Hepatocyte (in vitro differentiated cells): ENCODE measurements around the gene C2CD3. TPM values are rescaled to one million over a fixed set of nuclear protein-coding genes. Genes with fewer than 3 reads are reported as not detected.

Source experiments
- DNase-seq: peaks from one replicate; pipeline ENCODE4 v3.0.0-alpha.2; 2016; ENCODE audit warnings: low spot score
- H2AFZ ChIP-seq: fragments of 200-600 bp; sonication (generic); 2 replicates; pipeline ENCODE4 v1.6.0; 2016; ENCODE audit warnings: antibody characterized with exemption, mild to moderate bottlenecking
- H3K27ac ChIP-seq: fragments of 200-600 bp; sonication (generic); 2 replicates; pipeline ENCODE4 v1.5.1; 2016; ENCODE audit warnings: mild to moderate bottlenecking
- H3K27me3 ChIP-seq: fragments of 200-600 bp; sonication (generic); 2 replicates; pipeline ENCODE4 v1.6.1; 2016
- H3K36me3 ChIP-seq: fragments of 200-600 bp; sonication (generic); replicated peaks from 2 replicates; pipeline ENCODE4 v1.5.1; 2016; ENCODE audit warnings: low read depth; ENCODE audit not compliant: insufficient read depth
- H3K4me1 ChIP-seq: fragments of 200-600 bp; sonication (generic); 2 replicates; pipeline ENCODE4 v1.5.1; 2016; ENCODE audit warnings: mild to moderate bottlenecking, moderate library complexity; ENCODE audit not compliant: insufficient read depth
- H3K4me2 ChIP-seq: fragments of 200-600 bp; sonication (generic); 2 replicates; pipeline ENCODE4 v1.6.0; 2016
- H3K4me3 ChIP-seq: fragments of 200-600 bp; sonication (generic); 2 replicates; pipeline ENCODE4 v1.5.1; 2016; ENCODE audit warnings: mild to moderate bottlenecking
- H3K79me2 ChIP-seq: fragments of 200-600 bp; sonication (generic); 2 replicates; pipeline ENCODE4 v1.6.0; 2017; ENCODE audit warnings: mild to moderate bottlenecking
- H3K9me2 ChIP-seq: fragments of 200-600 bp; sonication (generic); replicated peaks from 2 replicates; pipeline ENCODE4 v1.6.0; 2017; ENCODE audit warnings: mild to moderate bottlenecking; ENCODE audit not compliant: insufficient read depth
- H3K9me3 ChIP-seq: fragments of 200-600 bp; sonication (generic); 2 replicates; pipeline ENCODE4 v1.5.1; 2016; ENCODE audit warnings: low read depth, mild to moderate bottlenecking
- H4K20me1 ChIP-seq: fragments of 200-600 bp; sonication (generic); 2 replicates; pipeline ENCODE4 v1.6.0; 2016; ENCODE audit warnings: mild to moderate bottlenecking; ENCODE audit not compliant: insufficient read depth, poor library complexity, severe bottlenecking
- EZH2 ChIP-seq: fragments of 200-600 bp; sonication (generic); IDR thresholded peaks from 2 replicates; pipeline ENCODE4 v1.6.1; 2016; ENCODE audit warnings: antibody characterized with exemption, mild to moderate bottlenecking, borderline replicate concordance
- EZH2phosphoT487 ChIP-seq: fragments of 200-600 bp; sonication (generic); IDR thresholded peaks from one replicate; pipeline ENCODE4 v1.6.1; 2018; ENCODE audit warnings: antibody characterized with exemption, mild to moderate bottlenecking, low read depth, moderate library complexity; ENCODE audit not compliant: unreplicated experiment, severe bottlenecking
- WGBS: methylation state at CpG from one replicate; pipeline ENCODE4 v1.1.6; 2016; ENCODE audit warnings: low lambda C conversion rate; ENCODE audit errors: missing lambda C conversion rate; 5-methylcytosine and 5-hydroxymethylcytosine counted together
- polyA plus RNA-seq: library from polyadenylated mRNA; unstranded; fragments of >200 nt; fragmentation: Nextera tagmentation; extraction: Ambion mirVana; gene quantifications from 2 replicates; pipeline ENCODE4 v1.2.1, GENCODE V29; 2016
- total RNA-seq: library from RNA; depleted of rRNA; stranded (reverse); fragments of >200 nt; gene quantifications from 2 replicates; pipeline ENCODE4 v1.2.3, GENCODE V29; 2014
- TF ChIP-seq, protein P1 (sequence below): fragments of 200-600 bp; sonication (generic); IDR thresholded peaks from 2 replicates; pipeline ENCODE4 v1.5.1; 2016; ENCODE audit warnings: antibody characterized with exemption, mild to moderate bottlenecking; ENCODE audit not compliant: poor library complexity

The C2CD3 gene
- total and polyA plus RNA-seq, 2 experiments from 2014 or later = 9.8 to 16.3 TPM

- Histone ChIP-seq H3K9me3 (no peaks in the 10 kb centered on the region), H3K36me3 (no peaks in the 10 kb centered on the region), H3K4me3 (no peak overlapping the region), H3K4me2 (no peak overlapping the region), H3K27me3 (no peaks in the 10 kb centered on the region), H3K27ac (no peak overlapping the region), H3K4me1 (no peaks in the 10 kb centered on the region), H4K20me1 (no peaks in the 10 kb centered on the region), H3K79me2 (peaks cover 3% of the 10 kb centered on the region), H2AFZ (no peak overlapping the region), H3K9me2 (no peaks in the 10 kb centered on the region)
- TF ChIP-seq EZH2 (no peak), EZH2phosphoT487 (no peak)
- TF ChIP-seq, protein P1, sequence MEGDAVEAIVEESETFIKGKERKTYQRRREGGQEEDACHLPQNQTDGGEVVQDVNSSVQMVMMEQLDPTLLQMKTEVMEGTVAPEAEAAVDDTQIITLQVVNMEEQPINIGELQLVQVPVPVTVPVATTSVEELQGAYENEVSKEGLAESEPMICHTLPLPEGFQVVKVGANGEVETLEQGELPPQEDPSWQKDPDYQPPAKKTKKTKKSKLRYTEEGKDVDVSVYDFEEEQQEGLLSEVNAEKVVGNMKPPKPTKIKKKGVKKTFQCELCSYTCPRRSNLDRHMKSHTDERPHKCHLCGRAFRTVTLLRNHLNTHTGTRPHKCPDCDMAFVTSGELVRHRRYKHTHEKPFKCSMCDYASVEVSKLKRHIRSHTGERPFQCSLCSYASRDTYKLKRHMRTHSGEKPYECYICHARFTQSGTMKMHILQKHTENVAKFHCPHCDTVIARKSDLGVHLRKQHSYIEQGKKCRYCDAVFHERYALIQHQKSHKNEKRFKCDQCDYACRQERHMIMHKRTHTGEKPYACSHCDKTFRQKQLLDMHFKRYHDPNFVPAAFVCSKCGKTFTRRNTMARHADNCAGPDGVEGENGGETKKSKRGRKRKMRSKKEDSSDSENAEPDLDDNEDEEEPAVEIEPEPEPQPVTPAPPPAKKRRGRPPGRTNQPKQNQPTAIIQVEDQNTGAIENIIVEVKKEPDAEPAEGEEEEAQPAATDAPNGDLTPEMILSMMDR = no peak
- no peak for DNase-seq
Measured at GRCh38 chr11:74159642-74160041, 11.2 kb downstream of the C2CD3 start.

DNA sequence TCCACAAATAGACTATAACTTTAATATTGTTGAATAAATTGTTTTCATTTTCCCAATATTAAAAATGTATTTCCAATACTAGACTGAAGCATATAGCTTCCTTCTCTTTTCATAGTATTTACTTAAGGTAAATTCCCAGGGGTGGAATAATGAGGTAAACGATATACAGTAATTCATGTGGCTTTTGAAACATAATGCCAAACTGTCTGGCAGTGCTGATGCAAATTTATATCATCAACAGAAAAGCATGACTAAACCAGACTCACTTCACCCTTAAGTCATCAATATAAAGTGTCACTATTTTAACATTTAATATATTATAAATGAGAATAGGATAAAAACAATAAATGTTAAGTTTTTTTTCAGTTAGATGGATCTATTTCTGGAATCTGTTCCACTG is 13.6 kb downstream of the C2CD3 start:
- TF ChIP-seq EZH2phosphoT487 = no peak
- WGBS = 82% methylated on average over 1 of the region's 1 CpG

GRCh38 chr11:74154620-74155281 is 16.1 kb downstream of the C2CD3 start:
- no peaks in the 10 kb centered on the region for H4K20me1 ChIP-seq
- no peak for TF ChIP-seq EZH2
- TF ChIP-seq EZH2phosphoT487 = no peak
- TF ChIP-seq, protein P1 = no peak
- H3K79me2 ChIP-seq = peaks cover 4% of the 10 kb centered on the region
- DNase-seq = no peak
- H3K36me3 ChIP-seq = no peaks in the 10 kb centered on the region
- H3K4me1 ChIP-seq = no peaks in the 10 kb centered on the region
- no peak overlapping the region for H2AFZ ChIP-seq
- no peaks in the 10 kb centered on the region for H3K27me3 ChIP-seq
- no peaks in the 10 kb centered on the region for H3K9me2 ChIP-seq
- H3K9me3 ChIP-seq = no peaks in the 10 kb centered on the region
- 100% methylated on average over 1 of the region's 1 CpG for WGBS
- H3K4me3 ChIP-seq = no peak overlapping the region
- no peak overlapping the region for H3K27ac ChIP-seq
- no peak overlapping the region for H3K4me2 ChIP-seq

More for the DNA sequence above, 13.6 kb downstream of the C2CD3 start:
- Histone ChIP-seq H4K20me1 (no peaks in the 10 kb centered on the region), H3K36me3 (no peaks in the 10 kb centered on the region), H3K79me2 (peaks cover 3% of the 10 kb centered on the region), H3K4me2 (no peak overlapping the region), H3K4me1 (no peaks in the 10 kb centered on the region), H2AFZ (no peak overlapping the region), H3K27me3 (no peaks in the 10 kb centered on the region), H3K9me2 (no peaks in the 10 kb centered on the region), H3K9me3 (no peaks in the 10 kb centered on the region), H3K4me3 (no peak overlapping the region), H3K27ac (no peak overlapping the region)
- no peak for DNase-seq

DNA sequence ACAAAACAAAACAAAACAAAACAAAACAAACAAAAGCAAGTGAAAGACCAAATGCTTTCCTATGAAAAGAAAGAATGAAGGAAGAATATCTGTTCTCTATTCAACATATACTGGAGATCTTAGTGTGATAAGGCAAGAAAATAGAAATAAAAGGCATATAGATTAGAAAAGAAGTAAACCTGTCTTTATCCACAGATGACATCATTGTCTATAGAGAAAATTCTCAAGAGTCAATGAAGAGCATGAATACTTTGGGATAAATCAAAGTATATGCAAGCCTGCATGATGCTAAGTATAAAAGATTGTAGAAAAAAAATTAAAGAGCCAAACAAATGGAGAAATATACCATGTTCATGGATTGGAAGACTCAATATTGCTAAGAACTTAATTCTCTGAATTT is 17.6 kb downstream of the C2CD3 start:
- Histone ChIP-seq H3K79me2 (peaks cover 4% of the 10 kb centered on the region), H3K4me3 (no peak overlapping the region), H3K4me1 (no peaks in the 10 kb centered on the region), H3K4me2 (no peak overlapping the region), H3K36me3 (no peaks in the 10 kb centered on the region), H3K9me2 (no peaks in the 10 kb centered on the region), H3K27me3 (no peaks in the 10 kb centered on the region), H2AFZ (no peak overlapping the region), H4K20me1 (no peaks in the 10 kb centered on the region), H3K9me3 (no peaks in the 10 kb centered on the region), H3K27ac (no peak overlapping the region)
- TF ChIP-seq EZH2 (no peak), EZH2phosphoT487 (no peak)
- TF ChIP-seq, protein P1 = no peak
- no peak for DNase-seq
